NT2/D1 (cell line): ENCODE results near the gene CASP14.
"Not testable (repeated sequence)": the region's sequence is repeated elsewhere in the genome, so short reads cannot be mapped to it uniquely, and the experiment has no call there.

ENCODE experiments used
- DNase-seq: peaks from one replicate; pipeline ENCODE4 v3.0.0-alpha.2; 2011; ENCODE audit warnings: low read depth, low spot score
- H3K27me3 ChIP-seq: 2 replicates; pipeline ENCODE4 v1.6.0; 2011; ENCODE audit warnings: mild to moderate bottlenecking; ENCODE audit not compliant: insufficient read length, insufficient read depth
- H3K36me3 ChIP-seq: 2 replicates; pipeline ENCODE4 v1.6.1; 2011; ENCODE audit warnings: mild to moderate bottlenecking, low read length, mixed read lengths; ENCODE audit not compliant: insufficient read depth, insufficient read length
- H3K4me1 ChIP-seq: 2 replicates; pipeline ENCODE4 v1.5.1; 2011; ENCODE audit not compliant: insufficient read depth, insufficient read length
- H3K4me3 ChIP-seq: 2 replicates; pipeline ENCODE4 v1.5.1; 2011; ENCODE audit warnings: low read depth; ENCODE audit not compliant: insufficient read length
- H3K9ac ChIP-seq: 2 replicates; pipeline ENCODE4 v1.6.0; 2011; ENCODE audit warnings: low read depth; ENCODE audit not compliant: insufficient read length
- H3K9me3 ChIP-seq: 2 replicates; pipeline ENCODE4 v1.5.1; 2011; ENCODE audit warnings: mild to moderate bottlenecking, low read length; ENCODE audit not compliant: insufficient read depth
- SUZ12 ChIP-seq: IDR thresholded peaks from 2 replicates; pipeline ENCODE4 v1.6.1; 2011; ENCODE audit not compliant: insufficient read length, insufficient read depth; ENCODE audit errors: extremely low read depth
- YY1 ChIP-seq: IDR thresholded peaks from 2 replicates; pipeline ENCODE4 v1.6.1; 2011; ENCODE audit not compliant: insufficient read length, insufficient read depth
- ZNF274 ChIP-seq: IDR thresholded peaks from 2 replicates; pipeline ENCODE4 v1.6.1; 2011; ENCODE audit warnings: mild to moderate bottlenecking, low read depth, low read length

CASP14 gene

DNA sequence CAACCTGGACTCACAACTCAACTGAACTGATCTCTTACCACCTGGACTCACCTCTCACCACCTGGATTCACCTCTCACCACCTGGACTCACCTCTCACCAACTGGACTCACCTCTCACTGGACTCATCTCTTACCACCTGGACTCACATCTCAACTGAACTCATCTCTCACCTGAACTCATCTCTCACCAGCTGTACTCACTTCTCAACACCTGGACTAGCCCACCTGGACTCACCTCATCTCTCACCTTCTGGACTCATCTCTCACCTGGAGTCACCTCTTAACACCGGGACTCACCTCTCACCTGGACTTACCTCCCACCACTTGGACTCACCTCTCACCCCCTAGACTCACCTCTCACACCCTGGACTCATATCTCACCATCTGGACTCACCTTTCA lies 7.3 kb upstream of the CASP14 start:
- no peak overlapping the region for H3K9ac ChIP-seq
- H3K4me1 ChIP-seq: no peaks in the 10 kb centered on the region
- H3K4me3 ChIP-seq: no peak overlapping the region
- H3K36me3 ChIP-seq: no peaks in the 10 kb centered on the region
- TF ChIP-seq YY1 (no peak), SUZ12 (no peak), ZNF274 (no peak)
- no peaks in the 10 kb centered on the region for H3K9me3 ChIP-seq
- DNase-seq: no peak
- H3K27me3 ChIP-seq: no peaks in the 10 kb centered on the region

DNA sequence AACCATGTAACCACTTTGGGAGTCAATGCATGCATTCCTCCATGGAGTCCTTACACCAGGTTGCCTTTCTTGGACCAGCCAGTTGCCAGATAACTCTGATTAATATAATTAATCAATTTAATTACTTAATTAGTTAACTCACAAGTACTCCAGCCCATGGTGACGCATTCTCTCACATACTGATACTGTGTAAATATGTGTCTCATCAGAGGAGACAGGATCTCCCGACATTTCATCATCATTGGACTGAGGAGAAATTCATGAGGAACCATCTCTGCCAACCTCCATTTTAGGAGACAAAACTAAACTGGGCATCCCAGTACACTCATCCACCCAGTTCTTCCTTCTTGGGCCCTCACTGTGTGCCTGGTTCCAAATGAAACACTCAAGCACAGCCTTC lies 6.5 kb upstream of the CASP14 start:
- H3K4me1 ChIP-seq: no peaks in the 10 kb centered on the region
- DNase-seq: no peak
- H3K9me3 ChIP-seq: no peaks in the 10 kb centered on the region
- TF ChIP-seq YY1 (no peak), SUZ12 (no peak), ZNF274 (no peak)
- H3K27me3 ChIP-seq: no peaks in the 10 kb centered on the region
- no peak overlapping the region for H3K4me3 ChIP-seq
- H3K9ac ChIP-seq: no peak overlapping the region
- no peaks in the 10 kb centered on the region for H3K36me3 ChIP-seq

DNA sequence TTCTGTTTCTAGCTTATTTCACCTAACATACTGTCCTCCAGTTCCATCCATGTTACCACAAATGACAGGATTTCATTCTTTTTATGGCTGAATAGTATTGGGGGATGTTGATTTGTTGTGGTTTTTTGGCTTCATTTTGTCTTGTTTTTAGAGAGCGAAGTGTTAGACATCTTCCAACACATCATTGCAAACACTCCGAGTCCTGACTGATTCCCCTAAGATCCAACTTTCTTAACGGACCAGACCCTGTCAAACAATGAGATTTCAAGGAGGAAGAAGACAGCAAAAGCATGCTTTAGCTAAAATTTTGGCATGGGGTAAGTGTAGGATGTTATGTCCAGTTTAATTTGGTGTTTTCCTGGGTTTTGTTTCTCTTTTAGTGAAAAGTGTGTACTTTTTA lies 3.8 kb upstream of the CASP14 start:
- no peak for TF ChIP-seq SUZ12
- no peaks in the 10 kb centered on the region for H3K27me3 ChIP-seq
- H3K4me3 ChIP-seq: no peak overlapping the region
- H3K36me3 ChIP-seq: no peaks in the 10 kb centered on the region
- no peaks in the 10 kb centered on the region for H3K4me1 ChIP-seq
- no peak overlapping the region for H3K9ac ChIP-seq
- H3K9me3 ChIP-seq: no peaks in the 10 kb centered on the region
- DNase-seq: no peak

DNA sequence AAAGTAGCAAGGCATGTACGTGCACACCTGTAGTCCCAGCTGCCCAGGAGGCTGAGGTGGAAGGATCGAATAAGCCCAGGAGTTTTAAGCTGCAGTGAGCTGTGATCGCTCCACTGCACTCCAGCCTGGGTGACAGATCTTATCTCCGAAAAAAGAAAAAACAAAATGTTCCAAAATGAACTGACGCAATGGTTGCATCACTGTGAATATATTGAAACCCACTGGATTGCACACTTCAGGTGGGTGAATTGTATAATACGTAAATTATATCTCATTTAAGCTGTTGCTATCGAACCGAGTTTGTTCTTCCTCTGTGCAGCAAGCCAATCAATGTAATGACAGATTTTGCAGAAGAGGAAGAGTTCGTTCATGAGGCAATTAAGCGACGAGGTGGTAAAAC lies 1.6 kb upstream of the CASP14 start:
- TF ChIP-seq YY1 (no peak), SUZ12 (no peak), ZNF274 (no peak)
- H3K36me3 ChIP-seq: no peaks in the 10 kb centered on the region
- peaks cover 11% of the 10 kb centered on the region for H3K27me3 ChIP-seq
- no peak overlapping the region for H3K4me3 ChIP-seq
- H3K4me1 ChIP-seq: no peaks in the 10 kb centered on the region
- no peak for DNase-seq
- no peak overlapping the region for H3K9ac ChIP-seq
- no peaks in the 10 kb centered on the region for H3K9me3 ChIP-seq

DNA sequence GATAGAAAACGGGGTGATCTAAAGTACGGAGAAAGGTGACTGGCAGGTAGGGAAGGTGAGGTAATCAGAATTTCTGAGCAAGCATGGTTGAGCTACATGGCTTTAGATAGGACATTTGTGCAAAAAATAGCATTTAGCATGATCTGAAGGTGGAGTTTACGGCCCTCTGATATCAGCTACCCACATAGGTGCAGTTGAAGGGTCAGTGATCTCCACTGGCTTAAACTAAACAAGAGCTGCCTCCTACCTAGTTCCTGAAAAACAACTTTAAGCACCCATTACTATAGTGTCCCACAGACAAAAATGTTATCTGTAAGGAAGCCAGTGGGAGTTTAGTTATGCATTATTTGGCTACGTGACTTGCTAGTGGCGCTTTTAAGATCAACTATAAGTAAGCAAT lies 1.2 kb upstream of the CASP14 start:
- Histone ChIP-seq H3K4me3 (no peak overlapping the region), H3K36me3 (no peaks in the 10 kb centered on the region), H3K9me3 (no peaks in the 10 kb centered on the region), H3K9ac (no peak overlapping the region), H3K4me1 (no peaks in the 10 kb centered on the region), H3K27me3 (peaks cover 11% of the 10 kb centered on the region)
- DNase-seq: no peak
- TF ChIP-seq ZNF274 (no peak), SUZ12 (no peak), YY1 (no peak)

DNA sequence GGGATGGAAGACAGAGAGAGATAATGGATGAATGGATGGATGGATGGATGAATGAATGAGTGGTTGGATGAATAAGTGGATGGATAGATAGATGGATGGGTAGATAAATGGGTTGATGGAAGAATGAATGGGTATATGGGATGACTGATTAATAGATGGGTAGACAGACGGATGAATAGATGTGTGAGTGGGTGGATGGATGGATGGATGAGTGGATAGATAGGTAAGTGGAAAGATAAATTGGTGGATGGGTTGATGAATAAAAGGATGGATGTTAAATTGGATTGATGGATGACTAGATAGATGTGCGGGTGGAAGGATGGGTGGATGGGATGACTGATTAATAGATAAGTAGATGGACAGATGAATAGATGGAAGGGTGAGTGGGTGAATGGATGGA lies 1.4 kb downstream of the CASP14 start:
- no peak for DNase-seq
- no peak for TF ChIP-seq SUZ12
- no peak for TF ChIP-seq ZNF274
- TF ChIP-seq YY1: no peak
- no peak overlapping the region for H3K9ac ChIP-seq
- H3K9me3 ChIP-seq: no peaks in the 10 kb centered on the region
- H3K4me3 ChIP-seq: no peak overlapping the region
- H3K4me1 ChIP-seq: no peaks in the 10 kb centered on the region
- H3K36me3 ChIP-seq: no peaks in the 10 kb centered on the region
- peaks cover 11% of the 10 kb centered on the region for H3K27me3 ChIP-seq

DNA sequence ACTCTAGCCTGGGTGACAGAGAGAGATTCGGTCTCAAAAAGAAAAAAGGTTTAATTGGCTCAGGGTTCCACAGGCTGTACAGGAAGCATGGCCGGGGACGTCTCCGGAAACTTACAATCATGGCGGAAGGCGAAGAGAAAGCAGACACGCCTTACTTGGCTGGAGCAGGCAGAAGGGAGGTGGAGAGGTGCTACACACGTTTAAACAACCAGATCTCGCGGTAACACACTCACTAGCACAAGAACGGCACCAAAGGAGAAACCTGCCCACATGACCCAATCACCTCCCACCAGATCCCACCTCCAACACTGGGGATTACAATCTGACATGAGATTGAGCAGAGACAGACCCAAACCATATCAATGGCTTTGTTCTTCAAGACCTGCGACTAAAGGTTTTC lies 12.8 kb downstream of the CASP14 start:
- H3K9me3 ChIP-seq: no peaks in the 10 kb centered on the region
- no peak for DNase-seq
- TF ChIP-seq ZNF274 (no peak), SUZ12 (no peak), YY1 (no peak)
- no peak overlapping the region for H3K9ac ChIP-seq
- no peak overlapping the region for H3K4me3 ChIP-seq
- H3K36me3 ChIP-seq: no peaks in the 10 kb centered on the region
- no peaks in the 10 kb centered on the region for H3K27me3 ChIP-seq
- H3K4me1 ChIP-seq: no peaks in the 10 kb centered on the region

DNA sequence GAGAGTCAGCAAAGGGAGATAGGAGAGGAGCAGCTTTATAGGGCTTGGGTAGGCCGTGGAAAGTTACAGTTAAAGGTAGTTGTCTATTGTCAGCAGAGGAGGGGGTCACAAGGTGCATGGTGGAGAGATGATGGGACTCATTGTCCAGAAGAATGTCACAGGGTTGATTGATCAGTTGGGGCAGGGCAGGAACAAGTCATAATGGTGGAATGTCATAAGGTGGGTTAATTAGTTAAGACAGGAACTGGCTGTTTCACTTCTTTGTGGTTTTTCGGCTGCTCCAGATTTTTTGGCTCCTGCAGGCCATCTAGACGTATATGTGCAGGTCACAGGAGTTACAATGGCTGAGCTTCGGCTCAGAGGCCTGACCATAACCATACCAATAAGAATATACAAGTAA lies 21.1 kb downstream of the CASP14 start:
- not testable (repeated sequence) for H3K4me1 ChIP-seq, H3K27me3 ChIP-seq, H3K9ac ChIP-seq, H3K9me3 ChIP-seq, H3K4me3 ChIP-seq, DNase-seq, H3K36me3 ChIP-seq
